HepG2 (cell line): ENCODE results near the gene IQCN. TPM values are rescaled to one million over a fixed set of nuclear protein-coding genes. Genes with fewer than 3 reads are reported as not detected.

Source experiments
- FIP1L1 ChIP-seq: fragments of 200-400 bp; formaldehyde crosslinking; IDR thresholded peaks from 2 replicates; pipeline ENCODE4 v1.6.1; 2018; ENCODE audit warnings: low read depth, mild to moderate bottlenecking, low read length, moderate library complexity, borderline replicate concordance; ENCODE audit not compliant: insufficient read depth
- GPN1 ChIP-seq: sonication (generic); formaldehyde crosslinking; IDR thresholded peaks from 2 replicates; pipeline ENCODE4 v1.5.1; 2020; ENCODE audit warnings: missing genetic modification reagents, borderline replicate concordance
- PCBP2 ChIP-seq: fragments of 200-400 bp; formaldehyde crosslinking; optimal IDR thresholded peaks from 2 replicates; pipeline ENCODE3; 2018; ENCODE audit warnings: low read length, low read depth; ENCODE audit not compliant: poor library complexity, severe bottlenecking
- REPIN1 ChIP-seq: sonication (generic); formaldehyde crosslinking; IDR thresholded peaks from 2 replicates; pipeline ENCODE4 v1.8.0; 2022; ENCODE audit warnings: missing genetic modification reagents, low read depth, mild to moderate bottlenecking, borderline replicate concordance
- SMAD3 ChIP-seq: sonication (generic); formaldehyde crosslinking; IDR thresholded peaks from 2 replicates; pipeline ENCODE4 v1.4.0; 2020; ENCODE audit warnings: missing genetic modification reagents
- SNRNP70 ChIP-seq: fragments of 200-400 bp; formaldehyde crosslinking; IDR thresholded peaks from 2 replicates; pipeline ENCODE4 v1.6.1; 2017; ENCODE audit warnings: mild to moderate bottlenecking, low read depth, low read length, moderate library complexity
- SRSF4 ChIP-seq: fragments of 200-400 bp; formaldehyde crosslinking; IDR thresholded peaks from one replicate; pipeline ENCODE4 v1.6.1; 2018; ENCODE audit warnings: mild to moderate bottlenecking, low read depth, low read length, moderate library complexity; ENCODE audit not compliant: poor library complexity, severe bottlenecking
- ZBTB21 ChIP-seq: sonication (generic); formaldehyde crosslinking; IDR thresholded peaks from 2 replicates; pipeline ENCODE4 v1.4.0; 2020; ENCODE audit warnings: missing genetic modification reagents
- ZNF33B ChIP-seq: sonication (generic); formaldehyde crosslinking; IDR thresholded peaks from 2 replicates; pipeline ENCODE4 v1.5.1; 2020; ENCODE audit warnings: mild to moderate bottlenecking, missing genetic modification reagents
- ZNF432 ChIP-seq: sonication (generic); formaldehyde crosslinking; IDR thresholded peaks from 2 replicates; pipeline ENCODE4 v1.5.0; 2020; ENCODE audit warnings: missing genetic modification reagents, mild to moderate bottlenecking, borderline replicate concordance
- ZNF446 ChIP-seq: sonication (generic); formaldehyde crosslinking; IDR thresholded peaks from 2 replicates; pipeline ENCODE4 v1.5.0; 2020; ENCODE audit warnings: mild to moderate bottlenecking, missing genetic modification reagents
- ZNF556 ChIP-seq: sonication (generic); formaldehyde crosslinking; IDR thresholded peaks from 2 replicates; pipeline ENCODE4 v1.4.0; 2020; ENCODE audit warnings: mild to moderate bottlenecking, missing genetic modification reagents, borderline replicate concordance
- ZNF687 ChIP-seq: sonication (generic); formaldehyde crosslinking; IDR thresholded peaks from 2 replicates; pipeline ENCODE4 v1.5.1; 2020; ENCODE audit warnings: mild to moderate bottlenecking, missing genetic modification reagents, moderate library complexity
- ZNF724P ChIP-seq: sonication (generic); formaldehyde crosslinking; IDR thresholded peaks from 2 replicates; pipeline ENCODE4 v1.8.0; 2022; ENCODE audit warnings: missing genetic modification reagents, borderline replicate concordance
- polyA plus RNA-seq, 8 experiments: library from polyadenylated mRNA; depleted of rRNA in 3 of 8; stranded (reverse) in 7 of 8; unstranded in 1 of 8; fragments of >200 nt; fragmentation: Illumina TruSeq in 4 of 8; extraction: Trizol in 4 of 8; gene quantifications; 2 replicates each; pipeline versions ENCODE4 v1.2.1 to v1.2.3, GENCODE V29; 2011 to 2016; ENCODE audit warnings: low read depth in 4 of 8, missing spikeins in 1 of 8, mixed read lengths in 1 of 8; ENCODE audit not compliant: insufficient read depth in 1 of 8
- total RNA-seq, 5 experiments: library from RNA; depleted of rRNA; stranded (reverse); fragments of >200 nt; fragmentation: Illumina TruSeq; extraction: Trizol; gene quantifications; 2 replicates each; pipeline ENCODE4 v1.2.3, GENCODE V29; 2016; ENCODE audit warnings: low read depth in 1 of 5
- TF ChIP-seq, protein P1 (sequence below): sonication (generic); formaldehyde crosslinking; IDR thresholded peaks from 2 replicates; pipeline ENCODE4 v1.5.1; 2020; ENCODE audit warnings: mild to moderate bottlenecking, missing genetic modification reagents
- TF ChIP-seq, protein P2 (sequence below): sonication (generic); formaldehyde crosslinking; conservative IDR thresholded peaks from 2 replicates; pipeline ENCODE4 v1.5.0; 2020; ENCODE audit warnings: missing genetic modification reagents
- TF ChIP-seq, protein P3 (sequence below): sonication (generic); formaldehyde crosslinking; IDR thresholded peaks from 2 replicates; pipeline ENCODE4 v1.4.0; 2020; ENCODE audit warnings: missing genetic modification reagents
- TF ChIP-seq, protein P4 (sequence below): sonication (generic); formaldehyde crosslinking; IDR thresholded peaks from 2 replicates; pipeline ENCODE4 v1.4.0; 2020; ENCODE audit warnings: mild to moderate bottlenecking, missing genetic modification reagents

The IQCN gene
- total and polyA plus RNA-seq, 2 of the 13 experiments (the other 11 are each of a cell fraction or from before 2014, with no cell fraction given): 0.04 to 0.18 TPM

GRCh38 chr19:18317961-18318800 is 43.9 kb upstream of the IQCN start (continued):
- TF ChIP-seq ZNF724P (no peak), ZNF687 (peak; percentile 98), ZNF446 (CRISPR knock-in tag) (no peak), ZNF556 (CRISPR knock-in tag) (0 out of 2 replicates have a peak, but pooled peaks have one; percentile 38), GPN1 (CRISPR knock-in tag) (no peak), ZNF432 (CRISPR knock-in tag) (no peak), ZBTB21 (CRISPR knock-in tag) (no peak), FIP1L1 (no peak), REPIN1 (CRISPR knock-in tag) (no peak), SMAD3 (CRISPR knock-in tag) (no peak; the same call in 1 of the 2 replicates), SNRNP70 (no peak), SRSF4 (no peak), ZNF33B (no peak), PCBP2 (no peak)
- TF ChIP-seq, protein P1, sequence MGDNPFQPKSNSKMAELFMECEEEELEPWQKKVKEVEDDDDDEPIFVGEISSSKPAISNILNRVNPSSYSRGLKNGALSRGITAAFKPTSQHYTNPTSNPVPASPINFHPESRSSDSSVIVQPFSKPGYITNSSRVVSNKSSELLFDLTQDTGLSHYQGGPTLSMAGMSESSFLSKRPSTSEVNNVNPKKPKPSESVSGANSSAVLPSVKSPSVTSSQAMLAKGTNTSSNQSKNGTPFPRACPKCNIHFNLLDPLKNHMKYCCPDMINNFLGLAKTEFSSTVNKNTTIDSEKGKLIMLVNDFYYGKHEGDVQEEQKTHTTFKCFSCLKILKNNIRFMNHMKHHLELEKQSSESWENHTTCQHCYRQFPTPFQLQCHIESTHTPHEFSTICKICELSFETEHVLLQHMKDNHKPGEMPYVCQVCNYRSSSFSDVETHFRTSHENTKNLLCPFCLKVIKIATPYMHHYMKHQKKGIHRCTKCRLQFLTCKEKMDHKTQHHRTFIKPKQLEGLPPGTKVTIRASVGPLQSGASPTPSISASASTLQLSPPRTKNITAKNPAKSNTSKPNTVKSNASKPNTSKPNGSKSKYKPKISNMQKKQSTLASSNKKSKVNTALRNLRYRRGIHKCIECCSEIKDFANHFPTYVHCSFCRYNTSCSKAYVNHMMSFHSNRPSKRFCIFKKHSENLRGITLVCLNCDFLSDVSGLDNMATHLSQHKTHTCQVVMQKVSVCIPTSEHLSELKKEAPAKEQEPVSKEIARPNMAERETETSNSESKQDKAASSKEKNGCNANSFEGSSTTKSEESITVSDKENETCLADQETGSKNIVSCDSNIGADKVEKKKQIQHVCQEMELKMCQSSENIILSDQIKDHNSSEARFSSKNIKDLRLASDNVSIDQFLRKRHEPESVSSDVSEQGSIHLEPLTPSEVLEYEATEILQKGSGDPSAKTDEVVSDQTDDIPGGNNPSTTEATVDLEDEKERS: no peak; the same call in 1 of the 2 replicates
- TF ChIP-seq, protein P2, sequence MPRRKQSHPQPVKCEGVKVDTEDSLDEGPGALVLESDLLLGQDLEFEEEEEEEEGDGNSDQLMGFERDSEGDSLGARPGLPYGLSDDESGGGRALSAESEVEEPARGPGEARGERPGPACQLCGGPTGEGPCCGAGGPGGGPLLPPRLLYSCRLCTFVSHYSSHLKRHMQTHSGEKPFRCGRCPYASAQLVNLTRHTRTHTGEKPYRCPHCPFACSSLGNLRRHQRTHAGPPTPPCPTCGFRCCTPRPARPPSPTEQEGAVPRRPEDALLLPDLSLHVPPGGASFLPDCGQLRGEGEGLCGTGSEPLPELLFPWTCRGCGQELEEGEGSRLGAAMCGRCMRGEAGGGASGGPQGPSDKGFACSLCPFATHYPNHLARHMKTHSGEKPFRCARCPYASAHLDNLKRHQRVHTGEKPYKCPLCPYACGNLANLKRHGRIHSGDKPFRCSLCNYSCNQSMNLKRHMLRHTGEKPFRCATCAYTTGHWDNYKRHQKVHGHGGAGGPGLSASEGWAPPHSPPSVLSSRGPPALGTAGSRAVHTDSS (CRISPR knock-in tag): no peak
- TF ChIP-seq, protein P3, sequence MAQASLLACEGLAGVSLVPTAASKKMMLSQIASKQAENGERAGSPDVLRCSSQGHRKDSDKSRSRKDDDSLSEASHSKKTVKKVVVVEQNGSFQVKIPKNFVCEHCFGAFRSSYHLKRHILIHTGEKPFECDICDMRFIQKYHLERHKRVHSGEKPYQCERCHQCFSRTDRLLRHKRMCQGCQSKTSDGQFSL (CRISPR knock-in tag): no peak
- TF ChIP-seq, protein P4, sequence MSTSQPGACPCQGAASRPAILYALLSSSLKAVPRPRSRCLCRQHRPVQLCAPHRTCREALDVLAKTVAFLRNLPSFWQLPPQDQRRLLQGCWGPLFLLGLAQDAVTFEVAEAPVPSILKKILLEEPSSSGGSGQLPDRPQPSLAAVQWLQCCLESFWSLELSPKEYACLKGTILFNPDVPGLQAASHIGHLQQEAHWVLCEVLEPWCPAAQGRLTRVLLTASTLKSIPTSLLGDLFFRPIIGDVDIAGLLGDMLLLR (CRISPR knock-in tag): no peak
